HepG2 (cell line): Measurements from ENCODE around the gene EEFSEC. TPM values are rescaled to one million over a fixed set of nuclear protein-coding genes. Genes with fewer than 3 reads are reported as not detected.
A peak's percentile ranks its signal among the peaks of the same experiment; 100 is the strongest.

ENCODE experiments used
- CCDC6 ChIP-seq: sonication (generic); formaldehyde crosslinking; IDR thresholded peaks from 2 replicates; pipeline ENCODE4 v1.8.1; 2022; ENCODE audit warnings: mild to moderate bottlenecking, missing genetic modification reagents, moderate library complexity
- CHD4 ChIP-seq: fragments of 200-600 bp; sonication (generic); IDR thresholded peaks from 2 replicates; pipeline ENCODE4 v1.7.0; 2017; ENCODE audit warnings: mild to moderate bottlenecking, low read length, borderline replicate concordance
- DNMT3B ChIP-seq: conservative IDR thresholded peaks from 2 replicates; pipeline ENCODE4 v1.6.1; 2016; ENCODE audit warnings: missing biosample characterization, control low read depth
- EP300 ChIP-seq, 3 experiments: sonication (generic) in 1 of 3; formaldehyde crosslinking in 1 of 3; IDR thresholded peaks; 2 replicates each; pipeline versions ENCODE4 v1.5.1 to v1.6.1; 2011 to 2020; ENCODE audit warnings: low read depth in 2 of 3, low read length in 2 of 3, borderline replicate concordance in 1 of 3, improper control_type of control experiment in 1 of 3, mild to moderate bottlenecking in 1 of 3, missing genetic modification reagents in 1 of 3, moderate library complexity in 1 of 3
- FOXA3 ChIP-seq: IDR thresholded peaks from 2 replicates; pipeline ENCODE4 v1.6.1; 2016; ENCODE audit warnings: missing genetic modification reagents, missing compliant biosample characterization
- FOXC1 ChIP-seq: sonication (generic); formaldehyde crosslinking; IDR thresholded peaks from 2 replicates; pipeline ENCODE4 v1.8.0; 2022; ENCODE audit warnings: mild to moderate bottlenecking, missing genetic modification reagents, borderline replicate concordance
- HINFP ChIP-seq: sonication (generic); formaldehyde crosslinking; IDR thresholded peaks from 2 replicates; pipeline ENCODE4 v1.4.0; 2020; ENCODE audit warnings: low read depth, mild to moderate bottlenecking, missing genetic modification reagents
- HOXD1 ChIP-seq: sonication (generic); formaldehyde crosslinking; IDR thresholded peaks from 2 replicates; pipeline ENCODE4 v1.5.0; 2020; ENCODE audit warnings: missing genetic modification reagents
- KLF6 ChIP-seq: IDR thresholded peaks from 2 replicates; pipeline ENCODE4 v1.8.0; 2016; ENCODE audit warnings: missing biosample characterization, missing genetic modification reagents
- MAZ ChIP-seq, 2 experiments: sonication (generic) in 1 of 2; formaldehyde crosslinking in 1 of 2; IDR thresholded peaks; 2 replicates each; pipeline versions ENCODE4 v1.5.0 to v1.6.1; 2012 to 2020; ENCODE audit warnings: low read depth in 2 of 2, mild to moderate bottlenecking in 2 of 2, borderline replicate concordance in 1 of 2, improper control_type of control experiment in 1 of 2, low read length in 1 of 2, missing genetic modification reagents in 1 of 2, moderate library complexity in 1 of 2
- MTERF4 ChIP-seq: sonication (generic); formaldehyde crosslinking; IDR thresholded peaks from 2 replicates; pipeline ENCODE4 v1.8.0; 2023; ENCODE audit warnings: mild to moderate bottlenecking, missing genetic modification reagents
- MXD3 ChIP-seq: IDR thresholded peaks from 2 replicates; pipeline ENCODE4 v1.6.1; 2016; ENCODE audit warnings: mild to moderate bottlenecking, missing biosample characterization, missing genetic modification reagents
- NFE2L2 ChIP-seq: fragments of 150-350 bp; IDR thresholded peaks from 2 replicates; pipeline ENCODE4 v1.6.1; 2014; ENCODE audit warnings: low read length
- NR3C1 ChIP-seq: sonication (generic); formaldehyde crosslinking; IDR thresholded peaks from 2 replicates; pipeline ENCODE4 v1.4.0; 2020; ENCODE audit warnings: missing genetic modification reagents
- RARA ChIP-seq: IDR thresholded peaks from 2 replicates; pipeline ENCODE4 v1.6.1; 2016; ENCODE audit warnings: missing genetic modification reagents, missing compliant biosample characterization
- TP53 ChIP-seq: sonication (generic); formaldehyde crosslinking; conservative IDR thresholded peaks from 2 replicates; pipeline ENCODE4 v1.4.0; 2020; ENCODE audit warnings: missing genetic modification reagents
- YEATS4 ChIP-seq: sonication (generic); formaldehyde crosslinking; IDR thresholded peaks from 2 replicates; pipeline ENCODE4 v1.4.0; 2020; ENCODE audit warnings: missing genetic modification reagents, borderline replicate concordance
- ZBTB43 ChIP-seq: sonication (generic); formaldehyde crosslinking; conservative IDR thresholded peaks from 2 replicates; pipeline ENCODE4 v1.4.0; 2020; ENCODE audit warnings: missing genetic modification reagents
- ZEB1 ChIP-seq: IDR thresholded peaks from 2 replicates; pipeline ENCODE4 v1.6.1; 2012; ENCODE audit warnings: mild to moderate bottlenecking, low read depth, inconsistent platforms; ENCODE audit not compliant: insufficient replicate concordance
- ZFP1 ChIP-seq: IDR thresholded peaks from 2 replicates; pipeline ENCODE4 v1.6.1; 2016
- ZFP62 ChIP-seq: sonication (generic); formaldehyde crosslinking; IDR thresholded peaks from 2 replicates; pipeline ENCODE4 v1.4.0; 2020; ENCODE audit warnings: missing genetic modification reagents
- ZNF296 ChIP-seq: sonication (generic); formaldehyde crosslinking; conservative IDR thresholded peaks from 2 replicates; pipeline ENCODE4 v1.5.0; 2020; ENCODE audit warnings: mild to moderate bottlenecking, missing genetic modification reagents
- ZNF326 ChIP-seq: sonication (generic); formaldehyde crosslinking; IDR thresholded peaks from 2 replicates; pipeline ENCODE4 v1.4.0; 2020; ENCODE audit warnings: missing genetic modification reagents, borderline replicate concordance
- ZNF333 ChIP-seq: sonication (generic); formaldehyde crosslinking; IDR thresholded peaks from 2 replicates; pipeline ENCODE4 v1.4.0; 2020; ENCODE audit warnings: mild to moderate bottlenecking, missing genetic modification reagents, borderline replicate concordance
- ZNF382 ChIP-seq: sonication (generic); formaldehyde crosslinking; IDR thresholded peaks from 2 replicates; pipeline ENCODE4 v1.5.0; 2020; ENCODE audit warnings: missing genetic modification reagents, mild to moderate bottlenecking, borderline replicate concordance
- ZNF703 ChIP-seq: sonication (generic); formaldehyde crosslinking; IDR thresholded peaks from 2 replicates; pipeline ENCODE4 v1.5.1; 2020; ENCODE audit warnings: missing genetic modification reagents, mild to moderate bottlenecking, moderate library complexity, borderline replicate concordance
- ZNF713 ChIP-seq: sonication (generic); formaldehyde crosslinking; IDR thresholded peaks from 2 replicates; pipeline ENCODE4 v1.4.0; 2020; ENCODE audit warnings: mild to moderate bottlenecking, missing genetic modification reagents
- polyA plus RNA-seq, 8 experiments: library from polyadenylated mRNA; depleted of rRNA in 3 of 8; stranded (reverse) in 7 of 8; unstranded in 1 of 8; fragments of >200 nt; fragmentation: Illumina TruSeq in 4 of 8; extraction: Trizol in 4 of 8; gene quantifications; 2 replicates each; pipeline versions ENCODE4 v1.2.1 to v1.2.3, GENCODE V29; 2011 to 2016; ENCODE audit warnings: low read depth in 4 of 8, missing spikeins in 1 of 8, mixed read lengths in 1 of 8; ENCODE audit not compliant: insufficient read depth in 1 of 8
- total RNA-seq, 5 experiments: library from RNA; depleted of rRNA; stranded (reverse); fragments of >200 nt; fragmentation: Illumina TruSeq; extraction: Trizol; gene quantifications; 2 replicates each; pipeline ENCODE4 v1.2.3, GENCODE V29; 2016; ENCODE audit warnings: low read depth in 1 of 5

Gene EEFSEC
- total and polyA plus RNA-seq, 2 of the 13 experiments (the other 11 are each of a cell fraction or from before 2014, with no cell fraction given) = 6.4 to 24.2 TPM

GRCh38 chr3:128360705-128361271 lies 207.5 kb downstream of the EEFSEC start (continued):
- TF ChIP-seq ZEB1 (peak; percentile 39), HINFP (CRISPR knock-in tag) (no peak), MAZ (IDR thresholded peaks at IDR 0.05; ENCODE audit: borderline replicate concordance, low read depth, low read length) (peak; percentile 28; the same call in 1 of the 2 replicates), MAZ (CRISPR knock-in tag; IDR thresholded peaks at IDR 0.05; ENCODE audit: low read depth) (peak; percentile 47; the same call in 1 of the 2 replicates), MXD3 (CRISPR knock-in tag) (no peak), FOXC1 (no peak), HOXD1 (CRISPR knock-in tag) (no peak), ZNF382 (no peak), ZNF713 (no peak), ZFP1 (CRISPR knock-in tag) (no peak), FOXA3 (peak; percentile 88), CHD4 (no peak), CCDC6 (CRISPR knock-in tag) (no peak), ZNF703 (CRISPR knock-in tag) (no peak), DNMT3B (CRISPR knock-in tag) (no peak), NFE2L2 (no peak), RARA (CRISPR knock-in tag) (peak; percentile 91), ZNF333 (CRISPR knock-in tag) (no peak), NR3C1 (CRISPR knock-in tag) (no peak), YEATS4 (CRISPR knock-in tag) (no peak), ZFP62 (no peak), ZNF326 (CRISPR knock-in tag) (no peak), ZNF296 (no peak), KLF6 (CRISPR knock-in tag) (no peak), ZBTB43 (CRISPR knock-in tag) (no peak), MTERF4 (CRISPR knock-in tag) (no peak), EP300 (IDR thresholded peaks at IDR 0.05; ENCODE audit: low read depth in 2 of 2, low read length in 2 of 2) (peak in 1 of 2 experiments; percentile 88; a peak in 3 of 4 replicates), EP300 (CRISPR knock-in tag; IDR thresholded peaks at IDR 0.05; ENCODE audit: borderline replicate concordance) (peak; percentile 62; the same call in 1 of the 2 replicates), TP53 (CRISPR knock-in tag) (no peak)
